Prostate gland (tissue), 2 donors: ENCODE results near the gene SLC13A4.

ENCODE experiments used
- CTCF ChIP-seq, 4 experiments: fragments of 200-600 bp in 2 of 4; fragments of 450-650 bp in 2 of 4; sonication (generic) in 2 of 4; IDR thresholded peaks; 1 replicate in 3 of 4; 2 replicates in 1 of 4; pipeline ENCODE4 v1.5.1; 2016 to 2019; ENCODE audit warnings: antibody characterized with exemption in 4 of 4, mild to moderate bottlenecking in 2 of 4, moderate library complexity in 2 of 4
- POLR2A ChIP-seq: fragments of 450-650 bp; IDR thresholded peaks from one replicate; pipeline ENCODE4 v1.6.1; 2016; ENCODE audit warnings: antibody characterized with exemption, mild to moderate bottlenecking
- POLR2AphosphoS5 ChIP-seq: sonication (generic); formaldehyde crosslinking; IDR thresholded peaks from one replicate; pipeline ENCODE4 v1.6.1; 2017; ENCODE audit warnings: antibody characterized with exemption

- TF ChIP-seq CTCF (IDR thresholded peaks at IDR 0.05): no peak
- no peak for TF ChIP-seq POLR2AphosphoS5
- no peak for TF ChIP-seq POLR2A
These were observed 83.3 kb downstream of the SLC13A4 start for GRCh38 chr7:135644729-135645128.
